Right renal cortex interstitium (tissue), 3 donors: ENCODE data around the gene ETS1. TPM values are rescaled to one million over a fixed set of nuclear protein-coding genes. Genes with fewer than 3 reads are reported as not detected.

Experiments
- DNase-seq, 3 donors: peaks; one replicate each; pipeline ENCODE4 v3.0.0-alpha.2; 2013; ENCODE audit warnings: low read depth in 3 of 3, low spot score in 2 of 3
- polyA plus RNA-seq, 3 donors: library from polyadenylated mRNA; unstranded; fragments of 120-200 nt; gene quantifications; one replicate each; pipeline ENCODE4 v1.2.1, GENCODE V29; 2013; ENCODE audit not compliant: insufficient read length in 3 of 3

The ETS1 gene
- polyA plus RNA-seq, 3 donors = 77.5 to 85.2 (median 81.9) TPM

DNA sequence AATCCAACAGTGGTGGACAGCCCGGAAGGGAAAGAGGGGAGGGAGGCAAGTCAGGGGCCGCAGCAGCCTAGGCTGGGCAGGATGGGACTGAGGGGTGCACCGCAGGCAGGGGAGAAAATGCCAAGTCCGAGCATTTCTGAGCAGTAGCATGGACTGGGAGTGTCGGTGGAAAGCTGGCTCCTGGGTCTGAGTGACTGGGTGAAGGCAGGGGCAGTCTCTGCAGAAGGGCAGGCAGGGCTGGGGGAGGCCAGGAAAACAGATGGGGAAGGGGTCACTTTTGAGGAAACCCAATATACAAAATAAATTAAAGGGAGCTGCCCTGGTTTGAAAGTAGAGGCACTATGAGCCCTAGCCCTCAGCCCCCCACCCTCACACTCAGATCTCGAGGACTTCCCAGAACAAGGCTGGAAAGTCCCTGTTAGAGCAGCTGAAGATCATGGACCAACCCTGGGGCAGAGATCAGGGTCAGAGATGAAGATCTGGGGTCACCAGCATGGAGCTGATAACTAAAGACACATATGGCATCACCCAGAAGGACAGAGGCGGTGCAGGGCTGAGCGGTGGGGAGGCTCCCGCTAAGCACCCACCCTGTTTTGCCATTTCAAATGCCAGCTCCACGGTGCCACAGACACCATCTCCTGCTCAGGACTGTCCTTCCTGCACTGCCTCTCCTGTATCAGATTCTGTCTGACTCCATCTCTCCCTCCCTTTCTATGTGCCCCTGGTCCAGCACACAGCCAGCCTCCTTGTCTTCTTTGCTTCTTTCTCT is 32.4 kb upstream of the ETS1 start:
- no peak for DNase-seq

DNA sequence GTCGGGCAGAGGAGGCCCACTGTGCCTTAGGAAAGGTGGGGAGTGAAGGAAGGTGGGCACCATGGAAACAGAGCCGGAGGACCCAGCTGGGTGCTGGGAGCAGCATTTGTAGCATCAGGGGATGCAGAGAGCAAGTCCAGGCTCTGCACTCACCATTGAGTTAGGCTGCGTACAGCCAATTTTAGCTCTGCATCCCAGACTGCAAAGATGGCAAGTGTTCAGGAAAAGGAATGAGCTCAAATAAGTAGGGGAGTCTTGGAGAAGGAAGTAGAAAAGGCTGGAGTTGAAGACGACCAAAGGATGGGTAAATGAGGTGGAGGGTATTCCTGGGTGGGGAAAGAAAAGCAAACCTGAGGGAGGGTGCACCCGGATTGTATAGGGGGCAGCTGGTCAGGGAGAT is 31.6 kb upstream of the ETS1 start:
- DNase-seq = no peak

DNA sequence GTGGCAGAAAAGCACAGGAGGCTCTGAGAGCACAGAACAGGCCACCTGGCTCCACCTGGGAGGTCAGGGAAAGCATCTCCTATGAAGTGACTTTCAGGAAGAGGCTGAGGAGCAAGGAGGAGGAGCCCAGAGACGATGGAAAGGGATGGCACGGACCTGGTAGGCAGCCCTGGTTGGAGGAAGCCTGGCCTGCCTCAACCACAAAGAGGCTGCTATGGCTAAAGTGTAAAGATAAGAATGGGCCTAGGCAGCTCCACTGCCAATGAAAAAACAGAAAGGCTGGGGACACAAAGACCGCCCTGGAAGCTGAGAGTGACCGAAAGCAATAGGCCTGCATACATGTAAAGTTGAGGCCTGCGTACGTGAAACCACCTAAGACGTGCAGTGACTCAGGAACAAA is 31.2 kb upstream of the ETS1 start:
- DNase-seq = no peak

- no peak for DNase-seq
These were observed 28.8 kb upstream of the ETS1 start for GRCh38 chr11:128616161-128616560.

GRCh38 chr11:128615612-128616011 is 28.3 kb upstream of the ETS1 start:
- no peak for DNase-seq

DNA sequence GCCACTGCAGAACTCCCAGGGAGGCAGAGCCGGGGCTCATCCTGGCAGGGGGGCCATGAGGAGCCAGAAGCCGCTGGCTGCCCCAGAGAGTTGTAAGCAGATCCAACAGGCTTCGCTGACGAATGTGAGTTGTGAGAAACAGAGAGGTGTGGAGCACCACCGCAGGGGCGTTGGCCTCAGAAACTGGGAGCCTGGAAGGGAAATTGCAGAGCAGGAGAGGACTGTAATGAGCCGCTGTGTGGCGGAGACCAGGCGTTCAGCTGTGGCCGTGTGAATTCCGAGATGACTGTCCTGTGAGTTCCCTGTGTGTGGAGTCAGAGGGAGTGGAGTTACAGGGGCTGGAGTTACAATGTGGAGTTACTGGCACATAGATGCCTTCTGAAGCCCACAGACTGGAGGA is 27.7 kb upstream of the ETS1 start:
- DNase-seq = no peak

DNA sequence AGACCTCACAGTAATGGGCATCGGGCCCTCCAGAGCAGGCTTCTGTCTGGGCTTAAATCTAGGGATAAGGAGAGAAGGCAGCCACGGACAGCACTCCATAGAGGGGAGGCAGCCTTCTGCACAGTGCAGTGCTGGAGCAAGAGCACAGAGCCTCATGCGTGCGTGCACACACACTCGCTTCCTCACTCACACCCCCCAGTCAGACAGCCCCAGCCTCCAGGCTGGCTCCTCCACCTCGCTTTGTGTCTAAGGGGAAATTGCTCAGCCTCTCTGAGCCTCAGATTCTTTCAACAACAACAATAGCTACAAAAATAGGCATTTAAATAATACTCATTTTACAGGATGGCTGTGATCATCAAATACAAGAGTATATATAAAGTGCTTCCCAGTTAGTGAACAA is 26.7 kb upstream of the ETS1 start:
- DNase-seq = no peak

GRCh38 chr11:128613300-128613995 is 26.1 kb upstream of the ETS1 start:
- no peak for DNase-seq

DNA sequence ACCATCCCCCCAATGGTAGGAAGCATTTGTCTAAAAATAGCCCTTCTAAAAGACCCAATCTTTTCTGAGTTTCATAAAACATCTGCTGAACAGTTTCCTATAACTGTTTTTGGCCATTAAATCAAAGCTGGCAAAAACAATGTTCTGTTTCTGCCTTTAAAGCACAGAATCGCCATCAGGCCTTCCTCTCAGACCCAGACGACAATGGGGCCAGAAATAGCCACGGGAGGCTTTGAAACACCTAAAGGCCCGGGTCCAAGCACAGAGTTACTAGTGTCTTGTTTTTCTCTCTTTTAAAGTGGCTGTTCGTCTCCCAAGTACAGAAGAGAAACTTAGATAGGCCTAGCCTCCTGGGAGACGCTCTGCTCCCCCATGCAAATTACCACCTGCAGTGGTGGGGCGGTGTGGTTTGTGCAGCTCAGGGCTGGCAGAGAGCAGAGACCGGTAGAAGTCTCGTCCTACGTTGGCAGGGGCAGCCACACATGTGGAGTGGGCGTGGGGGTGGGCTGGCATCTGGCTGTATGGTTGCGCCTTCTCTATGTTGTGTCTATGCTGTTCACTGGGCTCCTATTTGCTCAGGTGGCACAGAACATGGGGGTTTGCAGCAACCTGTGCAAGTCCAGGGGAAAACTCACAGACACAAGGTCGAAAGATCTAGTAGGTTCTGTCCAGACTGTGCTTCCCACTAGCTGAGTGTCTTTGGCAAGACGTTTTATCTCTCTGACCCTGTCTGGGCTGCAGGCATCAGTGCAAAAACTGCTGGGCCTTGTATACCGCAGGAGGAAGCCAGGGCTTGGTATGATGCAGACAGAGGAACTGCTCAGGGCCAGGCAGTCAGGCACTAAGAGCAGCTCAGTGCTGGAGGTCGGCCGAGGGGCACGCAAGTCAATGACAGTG is 23.6 kb upstream of the ETS1 start:
- no peak for DNase-seq

- DNase-seq = no peak
These were observed 22.4 kb upstream of the ETS1 start for GRCh38 chr11:128609785-128610184.

DNA sequence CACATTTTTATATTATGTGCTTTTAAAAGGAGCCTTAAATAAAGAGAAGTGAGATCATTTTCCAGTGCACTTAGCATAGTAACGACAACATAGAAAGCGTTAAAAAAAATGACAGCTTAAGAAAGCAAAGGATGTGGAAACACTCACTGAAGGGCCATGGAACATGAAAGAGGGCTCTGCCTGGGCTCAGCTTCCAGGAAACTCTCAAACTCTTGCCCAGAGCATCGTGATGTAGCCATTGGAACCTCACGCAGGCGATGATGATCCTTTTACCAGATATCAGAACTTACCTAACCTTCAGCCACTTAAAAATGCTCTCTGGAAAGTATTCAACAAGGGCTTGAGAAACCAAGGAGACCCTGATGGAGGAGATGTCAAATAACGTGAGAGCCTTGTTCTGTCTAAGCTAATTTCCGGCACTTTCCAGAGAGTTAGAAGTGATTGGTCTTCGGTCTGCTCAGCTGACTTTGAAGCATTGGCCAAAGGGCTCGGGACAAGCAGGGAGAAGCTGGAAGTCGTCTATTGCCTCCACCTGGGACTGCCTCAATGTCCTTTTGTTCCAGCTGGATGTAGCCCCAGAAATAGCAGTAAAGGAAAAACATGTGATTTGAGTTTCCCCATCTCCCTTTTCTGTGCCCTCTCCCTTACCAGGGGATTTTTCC is 21.5 kb upstream of the ETS1 start:
- DNase-seq = no peak

- no peak for DNase-seq
These were observed 20.5 kb upstream of the ETS1 start for GRCh38 chr11:128607819-128608218.

DNA sequence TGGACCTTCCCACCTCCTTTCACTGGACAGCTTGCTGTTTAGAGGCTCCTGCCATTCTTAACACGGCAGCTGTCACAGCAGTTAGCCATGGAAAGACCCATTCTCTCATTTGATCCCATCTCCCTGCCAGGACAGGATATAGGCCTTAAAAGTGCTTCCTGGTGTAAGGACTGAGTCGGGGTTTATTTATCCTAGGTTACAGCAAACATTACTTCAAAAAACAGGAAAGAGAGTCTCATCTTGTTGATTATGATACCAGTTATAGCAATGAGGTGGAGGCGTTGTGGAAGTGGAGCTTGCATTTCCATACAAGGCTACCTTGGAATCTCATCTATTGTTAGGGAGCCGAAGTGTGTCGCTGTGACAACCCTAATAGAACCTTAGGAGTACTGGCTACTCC is 17.4 kb upstream of the ETS1 start:
- no peak for DNase-seq

GRCh38 chr11:128603752-128604414 is 16.5 kb upstream of the ETS1 start:
- DNase-seq = no peak

- DNase-seq = no peak
These were observed 15.8 kb upstream of the ETS1 start for GRCh38 chr11:128603003-128603696.

DNA sequence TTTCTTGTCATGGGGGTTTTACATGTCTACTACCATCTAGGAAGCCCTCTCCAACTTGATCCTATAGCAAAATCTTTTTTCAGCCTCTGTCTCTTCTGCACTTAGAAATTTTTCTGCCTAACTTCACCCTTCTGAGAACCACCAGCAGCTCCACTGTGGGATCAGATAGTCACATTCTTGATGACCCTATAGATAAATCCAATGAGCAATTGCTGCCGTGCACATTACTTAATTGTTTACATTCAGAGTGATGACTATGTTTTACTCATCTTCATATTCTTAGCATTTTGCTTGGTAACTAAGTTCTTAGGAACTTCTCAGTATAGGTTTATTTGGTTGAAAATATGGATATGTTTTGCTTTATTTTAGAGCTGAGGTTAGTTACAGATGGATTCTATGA is 12.4 kb upstream of the ETS1 start:
- no peak for DNase-seq

DNA sequence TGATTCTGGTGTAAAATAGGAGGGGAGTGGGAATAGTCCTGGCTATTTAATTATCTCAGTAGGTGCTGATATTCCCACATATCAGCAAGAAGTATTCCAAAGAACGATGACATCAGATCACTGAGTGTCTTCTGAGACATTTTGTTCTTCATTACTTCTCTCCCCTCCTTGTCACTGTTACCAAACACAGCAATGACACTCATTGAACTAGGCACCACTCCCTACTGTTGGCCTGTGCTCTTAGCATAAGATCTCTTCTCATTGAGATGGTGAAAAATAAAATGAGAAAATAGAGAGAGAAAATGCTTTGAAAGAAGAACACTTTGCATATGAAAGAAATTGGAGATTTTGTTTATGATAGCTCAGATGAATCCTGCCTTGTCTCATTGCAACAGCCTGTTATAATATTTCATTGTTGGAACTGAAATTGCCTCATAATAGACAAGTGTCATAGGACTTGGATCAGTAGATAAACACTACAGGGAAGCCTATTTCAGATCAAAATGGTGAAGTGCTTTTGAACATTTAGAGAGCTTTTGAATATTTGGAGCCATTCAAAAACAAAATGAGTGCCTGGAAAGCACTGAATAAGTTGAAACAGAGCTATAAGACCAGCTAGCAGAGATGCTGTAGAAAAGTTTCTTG is 11.3 kb upstream of the ETS1 start:
- no peak for DNase-seq

- no peak for DNase-seq
These were observed 10.7 kb upstream of the ETS1 start for GRCh38 chr11:128598096-128598495.

- DNase-seq = no peak
These were observed 9.9 kb upstream of the ETS1 start for GRCh38 chr11:128597209-128597608.
